ENCODE results near the gene GSN.

The GSN gene

GRCh38 chr9:121333950-121334773 is 66.2 kb downstream of the GSN start:
- DNase-seq (ENCODE audit: low spot score) = no peak
- H3K14ac ChIP-seq (ENCODE audit: low read length) = no peak overlapping the region
- H2BK120ac ChIP-seq (ENCODE audit: low read depth, low read length) = no peak overlapping the region
- no peak overlapping the region for H3K23ac ChIP-seq (ENCODE audit: low read depth, low read length, poor library complexity)
- no peak overlapping the region for H2AFZ ChIP-seq (ENCODE audit: low read length)
- no peak overlapping the region for H2BK5ac ChIP-seq (ENCODE audit: low read length)
- no peak overlapping the region for H2BK12ac ChIP-seq (ENCODE audit: low read length)
- peak overlapping the region; percentile 14 for H4K91ac ChIP-seq (ENCODE audit: low read depth, low read length, poor library complexity)
- no peaks in the 10 kb centered on the region for H3K27me3 ChIP-seq (ENCODE audit: control insufficient read depth in 3 of 3, insufficient read depth in 3 of 3, low read depth in 1 of 3, low read length in 3 of 3)
- H3K4me1 ChIP-seq (ENCODE audit: control insufficient read depth in 2 of 2, insufficient read depth in 1 of 2, low read depth in 1 of 2, low read length in 2 of 2) = no peaks in the 10 kb centered on the region
- H3K4ac ChIP-seq (ENCODE audit: low read length) = no peak overlapping the region
- H4K8ac ChIP-seq (ENCODE audit: low read depth, low read length) = no peak overlapping the region
- H3K36me3 ChIP-seq (replicated peaks in 1 of 2; ENCODE audit: control insufficient read depth in 2 of 2, insufficient read depth in 2 of 2, low read length in 2 of 2) = peaks cover 3 to 16% of the 10 kb centered on the region in 2 donors
- no peak overlapping the region for H3K18ac ChIP-seq (ENCODE audit: low read length)
- no peak overlapping the region for H3K9ac ChIP-seq (ENCODE audit: low read depth, low read length, poor library complexity)
- H3K27ac ChIP-seq (replicated peaks; ENCODE audit: low read length) = no peak overlapping the region
- H3K9me3 ChIP-seq (replicated peaks in 1 of 2; ENCODE audit: control insufficient read depth in 2 of 2, insufficient read depth in 1 of 2, low read depth in 1 of 2, low read length in 2 of 2) = no peaks in the 10 kb centered on the region
- H2BK15ac ChIP-seq (ENCODE audit: low read length) = no peak overlapping the region
- H3K4me2 ChIP-seq (ENCODE audit: insufficient read depth, low read length, poor library complexity, severe bottlenecking) = no peak overlapping the region
- no CpG with 5 or more reads among the region's 8 CpGs for WGBS, 2 donors (ENCODE audit: extremely low coverage in 2 of 2, insufficient read length in 2 of 2, insufficient replicate concordance in 1 of 2)
- H3K4me3 ChIP-seq (ENCODE audit: low read length in 2 of 2) = no peak overlapping the region
- no peak overlapping the region for H2AK5ac ChIP-seq (ENCODE audit: low read depth, low read length)
- no peaks in the 10 kb centered on the region for H3K79me1 ChIP-seq (ENCODE audit: low read depth, low read length)

GRCh38 chr9:121336665-121337064 is 68.7 kb downstream of the GSN start:
- Histone ChIP-seq H3K27me3 (ENCODE audit: control insufficient read depth in 3 of 3, insufficient read depth in 3 of 3, low read depth in 1 of 3, low read length in 3 of 3) (no peaks in the 10 kb centered on the region), H2BK15ac (ENCODE audit: low read length) (no peak overlapping the region), H2AFZ (ENCODE audit: low read length) (no peak overlapping the region), H3K27ac (replicated peaks; ENCODE audit: low read length) (no peak overlapping the region), H3K14ac (ENCODE audit: low read length) (no peak overlapping the region), H2BK120ac (ENCODE audit: low read depth, low read length) (no peak overlapping the region), H2BK5ac (ENCODE audit: low read length) (no peak overlapping the region), H3K79me1 (ENCODE audit: low read depth, low read length) (no peaks in the 10 kb centered on the region), H3K36me3 (replicated peaks in 1 of 2; ENCODE audit: control insufficient read depth in 2 of 2, insufficient read depth in 2 of 2, low read length in 2 of 2) (peaks cover 0 to 3% of the 10 kb centered on the region in 2 donors), H2BK12ac (ENCODE audit: low read length) (no peak overlapping the region), H3K18ac (ENCODE audit: low read length) (no peak overlapping the region), H3K4ac (ENCODE audit: low read length) (no peak overlapping the region), H3K23ac (ENCODE audit: low read depth, low read length, poor library complexity) (no peak overlapping the region), H4K91ac (ENCODE audit: low read depth, low read length, poor library complexity) (no peak overlapping the region), H2AK5ac (ENCODE audit: low read depth, low read length) (no peak overlapping the region), H3K4me3 (ENCODE audit: low read length in 2 of 2) (no peak overlapping the region), H3K4me1 (ENCODE audit: control insufficient read depth in 2 of 2, insufficient read depth in 1 of 2, low read depth in 1 of 2, low read length in 2 of 2) (no peaks in the 10 kb centered on the region), H4K8ac (ENCODE audit: low read depth, low read length) (no peak overlapping the region), H3K4me2 (ENCODE audit: insufficient read depth, low read length, poor library complexity, severe bottlenecking) (no peak overlapping the region), H3K9ac (ENCODE audit: low read depth, low read length, poor library complexity) (no peak overlapping the region), H3K9me3 (replicated peaks in 1 of 2; ENCODE audit: control insufficient read depth in 2 of 2, insufficient read depth in 1 of 2, low read depth in 1 of 2, low read length in 2 of 2) (no peaks in the 10 kb centered on the region)
- DNase-seq (ENCODE audit: low spot score) = no peak
- WGBS, 2 donors (ENCODE audit: extremely low coverage in 2 of 2, insufficient read length in 2 of 2, insufficient replicate concordance in 1 of 2) = no CpG with 5 or more reads among the region's 4 CpGs

GRCh38 chr9:121339437-121339836 is 71.5 kb downstream of the GSN start:
- Histone ChIP-seq H3K14ac (ENCODE audit: low read length) (no peak overlapping the region), H3K36me3 (replicated peaks in 1 of 2; ENCODE audit: control insufficient read depth in 2 of 2, insufficient read depth in 2 of 2, low read length in 2 of 2) (peaks cover 0 to 3% of the 10 kb centered on the region in 2 donors), H4K91ac (ENCODE audit: low read depth, low read length, poor library complexity) (no peak overlapping the region), H2BK12ac (ENCODE audit: low read length) (no peak overlapping the region), H3K9ac (ENCODE audit: low read depth, low read length, poor library complexity) (no peak overlapping the region), H3K9me3 (replicated peaks in 1 of 2; ENCODE audit: control insufficient read depth in 2 of 2, insufficient read depth in 1 of 2, low read depth in 1 of 2, low read length in 2 of 2) (no peaks in the 10 kb centered on the region), H3K4me1 (ENCODE audit: control insufficient read depth in 2 of 2, insufficient read depth in 1 of 2, low read depth in 1 of 2, low read length in 2 of 2) (no peaks in the 10 kb centered on the region), H3K27me3 (ENCODE audit: control insufficient read depth in 3 of 3, insufficient read depth in 3 of 3, low read depth in 1 of 3, low read length in 3 of 3) (no peaks in the 10 kb centered on the region), H2AK5ac (ENCODE audit: low read depth, low read length) (no peak overlapping the region), H3K4me2 (ENCODE audit: insufficient read depth, low read length, poor library complexity, severe bottlenecking) (no peak overlapping the region), H3K79me1 (ENCODE audit: low read depth, low read length) (no peaks in the 10 kb centered on the region), H3K27ac (replicated peaks; ENCODE audit: low read length) (no peak overlapping the region), H2BK120ac (ENCODE audit: low read depth, low read length) (no peak overlapping the region), H3K18ac (ENCODE audit: low read length) (no peak overlapping the region), H2BK15ac (ENCODE audit: low read length) (no peak overlapping the region), H2AFZ (ENCODE audit: low read length) (no peak overlapping the region), H2BK5ac (ENCODE audit: low read length) (no peak overlapping the region), H3K23ac (ENCODE audit: low read depth, low read length, poor library complexity) (no peak overlapping the region), H3K4me3 (ENCODE audit: low read length in 2 of 2) (no peak overlapping the region), H3K4ac (ENCODE audit: low read length) (no peak overlapping the region), H4K8ac (ENCODE audit: low read depth, low read length) (no peak overlapping the region)
- DNase-seq (ENCODE audit: low spot score) = no peak
- no CpG with 5 or more reads among the region's 2 CpGs for WGBS, 2 donors (ENCODE audit: extremely low coverage in 2 of 2, insufficient read length in 2 of 2, insufficient replicate concordance in 1 of 2)

GRCh38 chr9:121340676-121341392 is 72.9 kb downstream of the GSN start:
- Histone ChIP-seq H3K4me1 (ENCODE audit: control insufficient read depth in 2 of 2, insufficient read depth in 1 of 2, low read depth in 1 of 2, low read length in 2 of 2) (no peaks in the 10 kb centered on the region), H3K9me3 (replicated peaks in 1 of 2; ENCODE audit: control insufficient read depth in 2 of 2, insufficient read depth in 1 of 2, low read depth in 1 of 2, low read length in 2 of 2) (no peaks in the 10 kb centered on the region), H3K79me1 (ENCODE audit: low read depth, low read length) (no peaks in the 10 kb centered on the region), H3K27ac (replicated peaks; ENCODE audit: low read length) (no peak overlapping the region), H2BK5ac (ENCODE audit: low read length) (no peak overlapping the region), H2BK120ac (ENCODE audit: low read depth, low read length) (no peak overlapping the region), H3K4ac (ENCODE audit: low read length) (no peak overlapping the region), H3K23ac (ENCODE audit: low read depth, low read length, poor library complexity) (no peak overlapping the region), H4K8ac (ENCODE audit: low read depth, low read length) (no peak overlapping the region), H2AFZ (ENCODE audit: low read length) (no peak overlapping the region), H3K18ac (ENCODE audit: low read length) (no peak overlapping the region), H2AK5ac (ENCODE audit: low read depth, low read length) (no peak overlapping the region), H2BK15ac (ENCODE audit: low read length) (no peak overlapping the region), H2BK12ac (ENCODE audit: low read length) (no peak overlapping the region), H3K9ac (ENCODE audit: low read depth, low read length, poor library complexity) (no peak overlapping the region), H3K14ac (ENCODE audit: low read length) (no peak overlapping the region), H3K36me3 (replicated peaks in 1 of 2; ENCODE audit: control insufficient read depth in 2 of 2, insufficient read depth in 2 of 2, low read length in 2 of 2) (peaks cover 0 to 3% of the 10 kb centered on the region in 2 donors), H3K27me3 (ENCODE audit: control insufficient read depth in 3 of 3, insufficient read depth in 3 of 3, low read depth in 1 of 3, low read length in 3 of 3) (no peaks in the 10 kb centered on the region), H3K4me3 (ENCODE audit: low read length in 2 of 2) (no peak overlapping the region), H4K91ac (ENCODE audit: low read depth, low read length, poor library complexity) (no peak overlapping the region), H3K4me2 (ENCODE audit: insufficient read depth, low read length, poor library complexity, severe bottlenecking) (no peak overlapping the region)
- WGBS, 2 donors (ENCODE audit: extremely low coverage in 2 of 2, insufficient read length in 2 of 2, insufficient replicate concordance in 1 of 2) = no CpG with 5 or more reads among the region's 6 CpGs
- no peak for DNase-seq (ENCODE audit: low spot score)
